Transverse colon (tissue), 4 donors: Measurements from ENCODE around the gene LDHD.

Source experiments
- CTCF ChIP-seq, 5 experiments: fragments of 200-600 bp in 3 of 5; fragments of 450-650 bp in 2 of 5; sonication (generic) in 3 of 5; IDR thresholded peaks; 1 replicate in 2 of 5; 2 replicates in 3 of 5; pipeline ENCODE4 v1.5.1; 2016 to 2017; ENCODE audit warnings: antibody characterized with exemption in 5 of 5, inconsistent platforms in 3 of 5, mild to moderate bottlenecking in 2 of 5, moderate library complexity in 1 of 5
- EP300 ChIP-seq: sonication (generic); formaldehyde crosslinking; IDR thresholded peaks from one replicate; pipeline ENCODE4 v1.6.1; 2017; ENCODE audit warnings: antibody characterized with exemption, low read depth
- POLR2A ChIP-seq: fragments of 450-650 bp; IDR thresholded peaks from one replicate; pipeline ENCODE4 v1.6.1; 2016; ENCODE audit warnings: antibody characterized with exemption, mild to moderate bottlenecking, moderate library complexity
- POLR2AphosphoS5 ChIP-seq, 3 donors: sonication (generic); formaldehyde crosslinking; IDR thresholded peaks; one replicate each; pipeline ENCODE4 v1.6.1; 2016; ENCODE audit warnings: antibody characterized with exemption in 3 of 3

GRCh38 chr16:75071621-75072020 lies 45.0 kb downstream of the LDHD start:
- TF ChIP-seq CTCF (IDR thresholded peaks at IDR 0.05) (no peak), EP300 (no peak), POLR2A (no peak), POLR2AphosphoS5 (IDR thresholded peaks at IDR 0.05) (no peak)
